Memory B cell (primary cell): ENCODE measurements around the gene BPIFB2.

Source experiments
- ATAC-seq: fragments of 150-1000 bp; cut with Tn5 transposase; 2 replicates; pipeline ENCODE4 v1.10.0; 2021; ENCODE audit warnings: low read depth, mild to moderate bottlenecking, moderate library complexity
- DNase-seq, 2 donors: peaks; one replicate each; pipeline ENCODE4 v3.0.0; 2022; ENCODE audit warnings: low spot score in 2 of 2
- H3K27ac Mint-ChIP-seq: one replicate; pipeline ENCODE4 v1.8.0; 2022; ENCODE audit warnings: mild to moderate bottlenecking, moderate library complexity, mixed read lengths
- H3K27me3 Mint-ChIP-seq: one replicate; pipeline ENCODE4 v1.8.0; 2022; ENCODE audit warnings: mixed read lengths
- H3K36me3 Mint-ChIP-seq: one replicate; pipeline ENCODE4 v1.8.0; 2022; ENCODE audit warnings: mild to moderate bottlenecking, mixed read lengths
- H3K4me1 Mint-ChIP-seq: one replicate; pipeline ENCODE4 v1.8.0; 2022; ENCODE audit warnings: mixed read lengths
- H3K4me3 Mint-ChIP-seq: one replicate; pipeline ENCODE4 v1.8.0; 2022; ENCODE audit warnings: mild to moderate bottlenecking, moderate library complexity, mixed read lengths
- H3K9me3 Mint-ChIP-seq: one replicate; pipeline ENCODE4 v1.8.0; 2022; ENCODE audit warnings: mixed read lengths

Gene BPIFB2

GRCh38 chr20:33014336-33015113, 7.0 kb downstream of the BPIFB2 start:
- no peak overlapping the region for H3K4me3 Mint-ChIP-seq
- no peaks in the 10 kb centered on the region for H3K36me3 Mint-ChIP-seq
- H3K4me1 Mint-ChIP-seq: peaks cover 3% of the 10 kb centered on the region
- ATAC-seq: no peak
- H3K9me3 Mint-ChIP-seq: no peaks in the 10 kb centered on the region
- no peak for DNase-seq
- H3K27ac Mint-ChIP-seq: no peak overlapping the region
- H3K27me3 Mint-ChIP-seq: peaks cover 1% of the 10 kb centered on the region

- ATAC-seq: no peak
- no peak for DNase-seq
- Mint-ChIP-seq H3K4me1 (peaks cover 3% of the 10 kb centered on the region), H3K4me3 (no peak overlapping the region), H3K27ac (no peak overlapping the region), H3K27me3 (peaks cover 1% of the 10 kb centered on the region), H3K9me3 (no peaks in the 10 kb centered on the region), H3K36me3 (no peaks in the 10 kb centered on the region)
Measured at GRCh38 chr20:33015114-33015484, 7.6 kb downstream of the BPIFB2 start.

- H3K27ac Mint-ChIP-seq: peak overlapping the region; percentile 19
- H3K36me3 Mint-ChIP-seq: no peaks in the 10 kb centered on the region
- H3K27me3 Mint-ChIP-seq: no peaks in the 10 kb centered on the region
- ATAC-seq (no peak), DNase-seq (no peak)
- H3K9me3 Mint-ChIP-seq: no peaks in the 10 kb centered on the region
- no peak overlapping the region for H3K4me3 Mint-ChIP-seq
- H3K4me1 Mint-ChIP-seq: peaks cover 3% of the 10 kb centered on the region
Measured at GRCh38 chr20:33015700-33016580, 8.4 kb downstream of the BPIFB2 start.

GRCh38 chr20:33016581-33017109, 9.1 kb downstream of the BPIFB2 start:
- H3K27me3 Mint-ChIP-seq: no peaks in the 10 kb centered on the region
- no peaks in the 10 kb centered on the region for H3K9me3 Mint-ChIP-seq
- ATAC-seq (no peak), DNase-seq (no peak)
- H3K27ac Mint-ChIP-seq: peak overlapping the region; percentile 19
- H3K4me3 Mint-ChIP-seq: no peak overlapping the region
- H3K36me3 Mint-ChIP-seq: no peaks in the 10 kb centered on the region
- H3K4me1 Mint-ChIP-seq: peaks cover 7% of the 10 kb centered on the region

GRCh38 chr20:33017542-33017941, 10.0 kb downstream of the BPIFB2 start:
- no peak overlapping the region for H3K4me3 Mint-ChIP-seq
- peaks cover 7% of the 10 kb centered on the region for H3K4me1 Mint-ChIP-seq
- no peaks in the 10 kb centered on the region for H3K36me3 Mint-ChIP-seq
- no peaks in the 10 kb centered on the region for H3K9me3 Mint-ChIP-seq
- ATAC-seq: no peak
- no peak for DNase-seq
- H3K27me3 Mint-ChIP-seq: no peaks in the 10 kb centered on the region
- H3K27ac Mint-ChIP-seq: no peak overlapping the region

- DNase-seq (no peak), ATAC-seq (no peak)
- no peaks in the 10 kb centered on the region for H3K36me3 Mint-ChIP-seq
- no peaks in the 10 kb centered on the region for H3K27me3 Mint-ChIP-seq
- H3K9me3 Mint-ChIP-seq: no peaks in the 10 kb centered on the region
- peaks cover 7% of the 10 kb centered on the region for H3K4me1 Mint-ChIP-seq
- H3K27ac Mint-ChIP-seq: no peak overlapping the region
- no peak overlapping the region for H3K4me3 Mint-ChIP-seq
Measured at GRCh38 chr20:33018169-33018931, 10.8 kb downstream of the BPIFB2 start.

GRCh38 chr20:33019465-33020277, 12.2 kb downstream of the BPIFB2 start:
- Mint-ChIP-seq H3K4me1 (peaks cover 7% of the 10 kb centered on the region), H3K36me3 (no peaks in the 10 kb centered on the region), H3K27me3 (peaks cover 1% of the 10 kb centered on the region), H3K27ac (no peak overlapping the region), H3K4me3 (no peak overlapping the region), H3K9me3 (no peaks in the 10 kb centered on the region)
- ATAC-seq (no peak), DNase-seq (no peak)

- ATAC-seq (no peak), DNase-seq (no peak)
- Mint-ChIP-seq H3K27ac (no peak overlapping the region), H3K9me3 (no peaks in the 10 kb centered on the region), H3K4me1 (peaks cover 7% of the 10 kb centered on the region), H3K27me3 (peaks cover 1% of the 10 kb centered on the region), H3K4me3 (no peak overlapping the region), H3K36me3 (no peaks in the 10 kb centered on the region)
Measured at GRCh38 chr20:33020278-33021161, 13.0 kb downstream of the BPIFB2 start.

GRCh38 chr20:33021879-33022278, 14.4 kb downstream of the BPIFB2 start:
- no peak overlapping the region for H3K4me3 Mint-ChIP-seq
- ATAC-seq (no peak), DNase-seq (no peak)
- no peaks in the 10 kb centered on the region for H3K9me3 Mint-ChIP-seq
- H3K4me1 Mint-ChIP-seq: peaks cover 4% of the 10 kb centered on the region
- H3K27me3 Mint-ChIP-seq: peaks cover 1% of the 10 kb centered on the region
- H3K36me3 Mint-ChIP-seq: no peaks in the 10 kb centered on the region
- no peak overlapping the region for H3K27ac Mint-ChIP-seq

- no peak overlapping the region for H3K27ac Mint-ChIP-seq
- H3K4me3 Mint-ChIP-seq: no peak overlapping the region
Measured at GRCh38 chr20:33022289-33022688, 14.8 kb downstream of the BPIFB2 start.

GRCh38 chr20:33022694-33023438, 15.4 kb downstream of the BPIFB2 start:
- no peak for DNase-seq
- Mint-ChIP-seq H3K27ac (no peak overlapping the region), H3K4me3 (no peak overlapping the region), H3K4me1 (peaks cover 4% of the 10 kb centered on the region), H3K27me3 (peaks cover 1% of the 10 kb centered on the region), H3K36me3 (no peaks in the 10 kb centered on the region), H3K9me3 (no peaks in the 10 kb centered on the region)
- no peak for ATAC-seq

More at GRCh38 chr20:33022289-33022688, 14.8 kb downstream of the BPIFB2 start:
- no peak for ATAC-seq
- no peaks in the 10 kb centered on the region for H3K36me3 Mint-ChIP-seq
- peaks cover 4% of the 10 kb centered on the region for H3K4me1 Mint-ChIP-seq
- H3K9me3 Mint-ChIP-seq: no peaks in the 10 kb centered on the region
- H3K27me3 Mint-ChIP-seq: peaks cover 1% of the 10 kb centered on the region
- no peak for DNase-seq
